Caki2 (cell line): Measurements from ENCODE around the gene ANKFY1. TPM values are rescaled to one million over a fixed set of nuclear protein-coding genes. Genes with fewer than 3 reads are reported as not detected.

ENCODE experiments used
- DNase-seq: peaks from one replicate; pipeline ENCODE4 v3.0.0-alpha.2; 2015; ENCODE audit warnings: low read depth
- in situ Hi-C: cut with HindIII; loops from 2 replicates; pipeline ENCODE4 v1.10.0; 2016; ENCODE audit warnings: low sequenced_read_pairs, low pct_unique_long_range_greater_than_20kb, mixed read lengths
- total RNA-seq: library from RNA; depleted of rRNA; stranded (reverse); fragments of >200 nt; shearing (Covaris generic); gene quantifications from 2 replicates; pipeline ENCODE4 v1.2.3, GENCODE V29; 2014; ENCODE audit warnings: low replicate concordance

Gene ANKFY1
- total RNA-seq, 1 experiment from 2014 or later: 12.5 TPM

DNA sequence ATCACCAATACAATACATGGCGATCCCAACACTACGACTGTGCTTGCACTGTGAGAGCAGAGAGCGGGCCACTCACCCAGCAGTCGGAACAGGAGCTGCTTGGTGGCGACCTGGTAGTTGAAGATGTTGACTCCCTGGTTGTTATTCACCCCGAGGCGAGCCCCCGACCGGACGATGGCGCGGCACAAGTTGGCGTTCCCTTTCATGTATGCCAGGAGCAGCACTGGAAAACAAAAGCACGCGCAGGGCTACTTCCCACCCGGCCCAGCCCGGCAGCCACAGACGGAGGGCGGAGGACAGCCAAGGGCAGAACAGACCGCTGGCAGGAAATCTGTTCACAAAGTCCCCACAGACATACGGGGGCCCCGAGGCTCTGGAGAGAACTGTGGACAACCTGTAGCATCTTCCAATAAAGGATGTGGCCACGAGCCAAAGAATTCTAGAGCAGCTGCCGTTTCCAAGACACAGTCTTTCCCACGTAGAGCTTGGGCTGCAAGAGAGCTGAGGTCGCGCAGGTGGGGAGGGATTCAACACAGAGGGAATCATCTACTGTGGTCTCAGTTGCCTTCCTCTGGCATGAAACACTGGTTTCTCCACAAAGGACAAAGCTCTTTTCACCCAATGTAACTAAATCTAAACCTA is 93.0 kb downstream of the ANKFY1 start:
- no peak for DNase-seq
- in situ Hi-C loops: no loop called here

DNA sequence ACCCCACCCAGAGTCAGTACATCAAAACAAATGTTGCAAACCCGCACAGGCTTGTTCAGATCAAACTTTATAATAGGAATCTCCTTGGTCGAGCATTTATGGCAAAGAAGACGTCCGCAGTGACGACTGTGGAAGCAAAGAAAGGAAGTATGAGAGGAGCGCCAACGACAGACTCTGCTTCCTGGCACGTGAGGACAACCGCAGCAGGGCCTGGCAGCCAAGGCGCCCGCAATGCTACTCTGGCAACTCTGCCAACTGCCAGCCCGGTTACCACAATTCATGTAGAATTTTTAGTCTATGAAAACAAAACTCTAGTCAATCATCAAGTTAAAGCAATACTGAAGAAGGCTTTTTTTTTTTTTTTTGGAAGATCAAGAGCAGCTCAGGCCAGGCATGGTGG is 96.0 kb downstream of the ANKFY1 start:
- in situ Hi-C loops: no loop called here
- no peak for DNase-seq

DNA sequence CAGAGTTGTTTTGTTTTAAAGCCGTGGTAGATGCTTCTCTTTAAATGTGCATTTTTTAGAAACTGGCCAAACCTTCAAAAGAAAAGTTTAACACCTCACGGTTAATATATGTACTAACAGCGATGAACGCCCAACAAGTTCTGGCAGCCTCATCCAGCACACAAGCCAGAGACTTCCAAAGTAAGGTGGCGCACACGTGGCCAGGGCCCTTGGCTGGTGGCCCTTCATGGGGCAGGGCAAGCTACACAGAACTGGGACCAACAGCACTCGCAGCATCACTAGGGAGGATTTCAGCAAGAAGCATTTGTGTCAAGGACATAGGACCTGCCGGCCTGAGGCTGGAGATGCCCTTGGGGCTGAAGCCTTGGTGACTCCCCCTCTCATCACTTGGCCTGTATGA is 97.4 kb downstream of the ANKFY1 start:
- in situ Hi-C loops: no loop called here
- no peak for DNase-seq

DNA sequence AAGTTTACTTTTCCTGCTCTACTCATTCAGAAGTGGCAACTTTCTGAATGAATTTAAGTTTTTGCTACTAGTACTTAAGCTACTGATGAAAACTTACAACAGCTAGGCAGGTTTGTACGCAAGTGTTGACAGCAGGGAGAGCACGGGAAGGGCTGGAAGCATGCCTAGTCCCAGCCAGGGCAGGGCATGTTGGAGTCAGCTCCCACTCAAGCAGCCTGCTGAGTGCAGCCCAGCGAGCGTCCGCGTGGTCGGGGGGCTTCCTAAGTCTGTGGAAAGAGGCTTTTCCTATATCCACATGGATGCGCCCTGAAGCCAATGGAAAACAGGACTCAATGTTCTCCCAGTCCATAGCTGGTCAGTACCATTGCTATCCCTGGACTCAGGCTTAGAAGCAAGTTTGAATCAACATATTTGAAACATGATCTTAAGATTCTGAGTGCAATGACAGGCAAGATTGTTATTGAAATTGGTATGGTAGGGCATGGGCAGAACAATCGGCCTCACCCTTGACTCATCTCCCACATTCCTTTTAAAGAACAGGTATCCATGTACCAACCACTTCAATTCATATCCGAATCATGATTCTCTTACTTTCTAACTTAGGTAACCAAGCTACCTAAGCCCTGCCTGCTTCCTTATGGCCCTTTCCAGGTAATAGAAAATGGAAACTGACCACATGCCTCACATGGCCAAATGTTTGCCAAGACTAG is 98.3 kb downstream of the ANKFY1 start:
- in situ Hi-C loops: no loop called here
- no peak for DNase-seq

DNA sequence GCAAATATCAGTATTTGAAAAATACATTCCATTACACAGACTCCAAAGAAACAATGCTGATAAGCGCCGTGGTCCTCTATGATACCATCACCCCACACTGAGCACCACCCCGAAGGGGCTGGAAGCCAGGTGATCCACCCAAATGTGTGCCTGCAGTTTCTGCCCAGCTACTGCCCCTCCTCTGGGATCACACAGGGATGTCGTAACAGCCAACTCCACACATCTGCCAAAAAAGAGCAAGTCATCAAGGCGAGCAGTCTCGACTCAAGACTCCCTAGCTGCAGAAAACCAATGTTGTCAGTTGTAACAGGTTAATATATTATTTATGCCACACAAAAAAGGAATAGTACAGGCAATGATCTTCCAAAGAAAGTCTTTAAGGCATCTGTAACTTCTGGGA is 99.8 kb downstream of the ANKFY1 start:
- no peak for DNase-seq
- in situ Hi-C loops: no loop called here

DNA sequence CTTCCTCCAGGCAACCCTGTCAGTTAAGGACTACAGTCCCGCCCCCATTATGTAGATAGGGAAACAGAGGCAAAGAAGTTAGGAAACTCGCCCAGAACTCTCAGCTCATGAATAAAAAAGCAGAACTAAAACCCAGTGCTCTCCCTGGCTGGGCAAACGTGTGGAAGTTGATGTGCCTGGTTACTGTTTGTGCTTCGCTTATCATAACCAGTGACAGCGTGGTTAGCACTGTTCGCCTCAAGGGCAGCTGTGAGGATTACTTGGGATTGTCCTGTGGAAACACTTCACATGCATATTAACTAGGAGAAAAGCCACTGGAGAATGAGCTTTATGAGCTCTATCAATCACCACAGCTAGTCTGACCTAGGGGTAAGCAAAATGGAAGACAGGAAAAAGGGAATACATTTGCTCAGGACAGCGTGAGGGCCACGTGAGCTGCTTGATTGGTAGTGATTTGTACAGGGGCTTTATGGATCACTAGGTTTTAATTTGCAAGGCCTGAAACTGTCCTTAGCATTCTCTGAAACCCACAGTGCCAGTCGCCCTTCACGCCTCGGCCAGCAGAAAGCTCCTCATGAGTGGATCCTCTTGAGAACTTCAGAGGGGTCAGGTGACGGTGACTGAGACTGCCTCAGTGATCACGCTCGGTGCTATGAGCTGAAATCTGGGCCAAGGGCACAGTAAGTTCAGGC is 100.9 kb downstream of the ANKFY1 start:
- in situ Hi-C loops: no loop called here
- peak; percentile 51 for DNase-seq

DNA sequence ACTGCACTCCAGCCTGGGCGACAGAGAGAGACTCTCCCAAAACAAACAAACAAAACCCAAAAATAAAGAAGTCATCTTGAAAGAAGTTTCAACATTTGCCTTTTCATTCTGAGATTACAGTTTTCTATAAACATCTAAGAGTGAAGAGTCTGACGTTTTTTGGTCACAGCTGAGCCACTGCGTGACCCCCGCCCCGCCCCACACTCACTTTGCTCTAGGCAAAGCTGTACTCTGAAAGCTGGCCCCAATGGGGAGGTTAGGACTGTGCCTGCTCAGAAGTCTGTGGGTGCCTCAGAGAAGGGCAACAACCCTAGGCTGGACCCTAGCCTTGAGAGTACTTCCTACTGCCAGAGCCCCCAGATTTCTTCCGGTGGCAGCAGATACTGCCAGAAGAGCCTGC is 101.5 kb downstream of the ANKFY1 start:
- no peak for DNase-seq
- in situ Hi-C loops: no loop called here

- no peak for DNase-seq
- in situ Hi-C loops: no loop called here
Measured at GRCh38 chr17:4161967-4162305, 101.8 kb downstream of the ANKFY1 start.

- peak; percentile 87 for DNase-seq
- in situ Hi-C loops: no loop called here
Measured at GRCh38 chr17:4161192-4161966, 102.4 kb downstream of the ANKFY1 start.

DNA sequence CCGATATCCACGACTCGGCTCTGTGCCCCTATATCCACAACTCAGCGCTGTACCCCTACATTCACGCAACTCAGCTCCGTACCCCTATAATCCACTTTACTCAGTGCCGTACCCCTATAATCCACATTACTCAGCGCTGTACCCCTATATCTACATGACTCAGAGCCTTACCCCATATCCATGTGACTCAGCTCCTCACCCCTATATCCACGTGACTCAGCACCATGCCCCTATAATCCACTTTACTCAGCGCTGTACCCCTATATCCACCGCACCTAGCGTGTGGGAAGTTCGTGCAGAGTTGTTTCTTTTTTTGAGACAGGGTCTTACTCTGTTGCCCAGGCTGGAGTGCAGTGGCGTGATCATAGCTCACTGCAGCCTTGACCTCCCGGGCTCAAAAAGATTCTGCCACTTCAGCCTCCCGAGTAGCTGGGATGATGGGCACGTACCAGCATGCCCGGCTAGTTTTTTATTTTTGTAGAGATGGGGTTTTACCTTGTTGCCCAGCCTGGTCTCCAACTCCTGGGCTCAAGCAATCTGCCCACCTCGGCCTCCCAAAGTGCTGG is 103.4 kb downstream of the ANKFY1 start:
- DNase-seq: no peak
- in situ Hi-C loops: no loop called here

DNA sequence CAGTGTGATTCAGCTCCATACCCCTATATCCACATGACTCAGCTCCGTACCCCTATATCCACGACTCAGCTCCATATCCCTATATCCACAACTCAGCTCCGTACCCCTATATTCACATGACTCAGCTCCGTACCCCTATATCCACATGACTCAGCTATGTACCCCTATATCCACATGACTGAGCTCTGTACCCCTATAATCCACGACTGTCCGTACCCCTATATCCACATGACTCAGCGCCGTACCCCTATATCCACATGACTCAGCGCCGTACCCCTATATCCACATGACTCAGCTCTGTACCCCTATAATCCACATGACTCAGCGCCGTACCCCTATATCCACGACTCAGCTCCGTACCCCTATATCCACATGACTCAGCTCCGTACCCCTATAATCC is 104.0 kb downstream of the ANKFY1 start:
- in situ Hi-C loops: no loop called here
- DNase-seq: no peak

- no peak for DNase-seq
- in situ Hi-C loops: no loop called here
Measured at GRCh38 chr17:4157618-4158333, 106.0 kb downstream of the ANKFY1 start.

DNA sequence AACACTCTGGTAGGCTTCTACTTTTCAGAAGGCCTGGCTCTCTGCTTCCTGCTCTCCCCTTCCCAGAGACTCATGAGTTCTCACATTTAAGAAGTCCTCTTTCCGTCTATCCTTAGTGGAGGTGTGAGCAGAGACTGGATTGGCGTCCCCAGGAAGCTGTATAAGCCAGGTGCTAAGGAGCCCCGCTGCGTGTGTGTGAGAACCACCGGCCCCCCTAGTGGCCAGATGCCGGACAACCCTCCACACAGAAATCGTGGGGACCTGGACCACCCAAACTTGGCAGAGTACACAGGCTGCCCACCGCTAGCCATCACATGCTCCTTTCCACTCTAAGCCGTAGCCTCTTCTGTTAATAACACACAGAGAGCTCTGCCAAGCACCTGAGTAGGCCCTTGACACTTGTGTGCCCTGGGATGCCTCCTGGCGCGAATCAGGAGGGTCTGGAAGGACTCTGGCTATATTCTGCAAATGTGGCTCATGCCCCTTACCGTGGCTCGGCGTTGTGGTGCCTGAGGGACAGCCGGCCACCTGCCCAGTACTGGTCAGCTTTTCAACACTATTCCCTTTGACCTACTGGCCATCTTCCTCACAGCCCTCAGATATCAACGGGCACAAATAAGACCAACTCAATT is 106.9 kb downstream of the ANKFY1 start:
- in situ Hi-C loops: no loop called here
- DNase-seq: no peak

GRCh38 chr17:4155980-4156620 is 107.7 kb downstream of the ANKFY1 start:
- in situ Hi-C loops: no loop called here
- DNase-seq: no peak

DNA sequence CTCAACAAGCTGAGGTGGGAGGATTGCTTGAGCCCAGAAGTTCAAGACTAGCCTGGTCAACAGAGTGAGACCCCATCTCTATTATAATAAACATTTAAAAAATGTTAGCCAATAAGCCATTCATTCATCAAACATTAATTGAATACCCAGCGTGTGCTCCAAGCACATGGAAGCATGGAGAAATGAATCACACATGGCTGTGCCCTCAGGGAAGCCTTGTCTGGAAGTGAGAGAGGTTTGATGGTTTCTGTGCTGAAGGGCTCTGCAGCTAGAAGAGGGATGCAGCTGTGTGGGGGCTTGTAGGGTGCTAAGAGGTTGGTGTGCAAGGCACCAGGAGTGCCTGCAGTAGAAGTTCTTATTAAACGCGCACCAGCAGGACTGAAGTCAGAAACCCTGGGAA is 109.6 kb downstream of the ANKFY1 start:
- in situ Hi-C loops: no loop called here
- no peak for DNase-seq

DNA sequence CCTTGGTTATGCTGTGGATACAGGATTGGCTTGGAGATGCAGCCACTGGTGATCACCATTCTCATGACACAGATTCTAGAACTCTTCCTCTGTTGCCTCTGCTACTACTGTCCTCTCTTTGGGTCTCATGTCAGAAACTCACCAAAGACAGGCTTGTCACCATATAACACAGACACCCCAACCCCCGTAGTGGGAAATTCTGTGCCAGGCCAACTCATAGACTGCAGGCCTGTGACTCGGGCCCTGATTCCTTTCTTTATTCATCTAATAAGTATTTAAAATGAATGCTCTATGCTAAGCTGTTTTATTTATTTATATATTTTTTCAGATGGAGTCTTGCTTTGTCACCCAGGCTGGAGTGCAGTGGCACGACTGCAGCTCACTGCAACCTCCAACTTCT is 111.3 kb downstream of the ANKFY1 start:
- no peak for DNase-seq
- in situ Hi-C loops: no loop called here

GRCh38 chr17:4150096-4150495 is 113.7 kb downstream of the ANKFY1 start:
- in situ Hi-C loops: no loop called here

More at GRCh38 chr17:4150096-4150495, 113.7 kb downstream of the ANKFY1 start:
- DNase-seq: no peak
